Measurements from ENCODE around the gene PLN. TPM values are rescaled to one million over a fixed set of nuclear protein-coding genes. Genes with fewer than 3 reads are reported as not detected.

PLN gene
- total RNA-seq = 10 to 100 TPM in 1 of 9 donors, 1 to 10 TPM in 7, under 1 TPM in 1; 0.33 to 11.2 (median 5.9) TPM
- 1 to 10 TPM; 4.7 to 8.8 (median 8.4) TPM for polyA plus RNA-seq
- long read RNA-seq, donor 1, partial matches to known transcripts = 0 of 1 reads
- long read RNA-seq, donor 1, other reads (novel, unspliced or antisense) = 0 of 1 reads
- long read RNA-seq, donor 2 = 0 reads
- long read RNA-seq, donor 3 = 0 reads
- long read RNA-seq, donor 4 = 0 reads
- long read RNA-seq, donor 5, transcript PLN-201 (2 exons, 2,001 nt) = major isoform, 6 of 6 reads
- long read RNA-seq, donor 5, partial matches to known transcripts = 0 of 6 reads
- long read RNA-seq, donor 5, other reads (novel, unspliced or antisense) = 0 of 6 reads
- long read RNA-seq, donor 6, transcript PLN-201 (2 exons, 2,001 nt) = major isoform, 11 of 11 reads
- long read RNA-seq, donor 6, partial matches to known transcripts = 0 of 11 reads
- long read RNA-seq, donor 6, other reads (novel, unspliced or antisense) = 0 of 11 reads
- long read RNA-seq, donor 7, partial matches to known transcripts = 0 of 1 reads
- long read RNA-seq, donor 7, other reads (novel, unspliced or antisense) = 0 of 1 reads
- long read RNA-seq, donor 8, partial matches to known transcripts = 0 of 2 reads
- long read RNA-seq, donor 8, other reads (novel, unspliced or antisense) = 0 of 2 reads
- long read RNA-seq, donor 9 = 0 reads
- long read RNA-seq, donor 10, partial matches to known transcripts = 0 of 1 reads
- long read RNA-seq, donor 10, other reads (novel, unspliced or antisense) = 0 of 1 reads

DNA sequence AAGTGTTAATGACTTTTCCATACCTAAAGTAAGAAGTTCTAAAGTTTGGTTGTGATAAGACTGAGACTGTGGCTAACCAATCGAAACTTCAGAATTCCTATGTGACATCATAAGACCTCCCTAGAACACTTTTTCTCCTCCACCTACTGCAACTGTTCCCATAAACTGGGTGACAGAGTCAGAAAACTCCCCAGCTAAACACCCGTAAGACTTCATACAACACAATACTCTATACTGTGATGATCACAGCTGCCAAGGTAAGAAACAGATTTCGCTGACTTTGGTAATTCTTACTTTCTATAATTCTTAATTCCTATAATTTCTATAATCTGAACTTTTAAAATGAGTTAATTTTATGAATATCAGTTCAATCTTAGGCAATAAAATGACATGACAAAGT lies at the start of gene PLN:
Gene PLN (plus strand): TSS at position 161 of the 400 bp plus-strand sequence. CDS start 10,626 bp downstream, outside the sequence.
- Histone ChIP-seq H3K9me3 (replicated peaks in 1 of 3) (no peaks in the 10 kb centered on the region), H3K27ac (no peak within 1 kb of the TSS), H3K36me3 (replicated peaks in 1 of 2) (no peaks in the 10 kb centered on the region), H3K27me3 (no peaks in the 10 kb centered on the region), H3K4me1 (replicated peaks in 1 of 2) (peaks cover 12 to 41% of the 10 kb centered on the region in 2 donors), H3K4me3 (peak within 1 kb of the TSS in 1 of 4 donors; percentile 8)
- 91 to 93% (median 92%) methylated on average over 3 of the region's 3 CpGs for WGBS, 4 donors
- intact Hi-C loops (cut with DNase I) = no loop called here
- TF ChIP-seq CTCF (IDR thresholded peaks at IDR 0.05) (no peak), POLR2A (IDR thresholded peaks at IDR 0.05) (no peak)
- no peak for DNase-seq

- Histone ChIP-seq H3K4me1 (replicated peaks in 1 of 2) (no peaks in the 10 kb centered on the region), H3K4me3 (no peak overlapping the region), H3K36me3 (replicated peaks in 1 of 2) (no peaks in the 10 kb centered on the region), H3K27ac (no peak overlapping the region), H3K27me3 (no peaks in the 10 kb centered on the region), H3K9me3 (replicated peaks in 1 of 3) (peaks cover 0 to 6% (median 0%) of the 10 kb centered on the region in 3 donors)
- intact Hi-C loops (cut with DNase I) = loop anchor here in 1 of 2 donors (10.0 kb wide), 1 partner anchor 216 kb away; no protein-coding TSS in a partner anchor
- WGBS, 4 donors = 95 to 98% (median 97%) methylated on average over 8 to 10 of the region's 10 CpGs
- DNase-seq = no peak
- TF ChIP-seq CTCF (IDR thresholded peaks at IDR 0.05) = no peak
- TF ChIP-seq POLR2A (IDR thresholded peaks at IDR 0.05) = no peak
Observed at GRCh38 chr6:118500130-118501015, 47.7 kb upstream of the PLN start.

DNA sequence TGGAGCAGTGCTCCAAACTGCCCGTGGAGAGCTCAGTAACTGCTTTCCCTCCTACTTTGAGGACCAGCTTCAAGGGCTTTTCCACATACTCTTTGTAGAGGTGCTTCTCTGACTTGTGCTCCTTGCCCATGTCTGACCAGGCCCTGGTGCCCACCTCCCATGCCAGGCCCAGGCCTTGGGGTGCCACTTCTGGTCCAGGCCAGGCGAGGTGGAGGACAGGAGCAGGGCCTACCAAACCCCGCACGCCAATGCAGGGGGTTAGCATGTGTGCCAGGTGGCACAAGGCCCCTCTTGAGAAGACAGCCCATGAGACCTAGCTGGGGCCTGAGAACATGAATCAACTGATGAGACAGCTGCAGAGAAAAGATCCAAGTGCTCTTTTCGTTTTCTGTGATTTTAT lies 47.0 kb upstream of the PLN start:
- TF ChIP-seq POLR2A (IDR thresholded peaks at IDR 0.05) (no peak), CTCF (IDR thresholded peaks at IDR 0.05) (no peak)
- WGBS, 4 donors = 95 to 97% (median 95%) methylated on average over 5 of the region's 5 CpGs
- H3K27ac ChIP-seq = no peak overlapping the region

More for the DNA sequence above, 47.0 kb upstream of the PLN start:
- Histone ChIP-seq H3K36me3 (replicated peaks in 1 of 2) (no peaks in the 10 kb centered on the region), H3K27me3 (no peaks in the 10 kb centered on the region), H3K4me3 (no peak overlapping the region), H3K4me1 (replicated peaks in 1 of 2) (no peaks in the 10 kb centered on the region), H3K9me3 (replicated peaks in 1 of 3) (peaks cover 0 to 6% (median 0%) of the 10 kb centered on the region in 3 donors)
- no peak for DNase-seq
- intact Hi-C loops (cut with DNase I) = loop anchor here in 1 of 2 donors (10.0 kb wide), 1 partner anchor 216 kb away; no protein-coding TSS in a partner anchor
